HCT116 (cell line): ENCODE results near the gene CXorf65. TPM values are rescaled to one million over a fixed set of nuclear protein-coding genes. Genes with fewer than 3 reads are reported as not detected.

Experiments used
- ATAC-seq: fragments of 200-7000 bp; cut with Tn5 transposase; 2 replicates; pipeline ENCODE4 v1.9.1; 2020; ENCODE audit warnings: mild to moderate bottlenecking, moderate library complexity
- BruUV-seq: library from RNA; stranded (reverse); fragments of 400-500 nt; replicated peaks from 2 replicates; lab custom pipeline; 2021; lab: Mats Ljungman, UMichigan
- CTCF ChIA-PET: fragments of 300-600 bp; sonication (Branson Sonifier 250); formaldehyde crosslinking; loops from one replicate; lab custom pipeline; 2021; ENCODE audit warnings: antibody characterized with exemption; lab: Charles Lee
- POLR2A ChIA-PET: fragments of 300-600, 350-600 bp; sonication (Branson Sonifier 250); formaldehyde crosslinking; loops from one replicate; lab custom pipeline; 2021; ENCODE audit warnings: antibody characterized with exemption; lab: Charles Lee
- RAD21 ChIA-PET, 2 experiments: fragments of 300-600 bp; sonication (Branson Sonifier 250); formaldehyde crosslinking; loops; one replicate each; lab custom pipeline; 2023; ENCODE audit warnings: low total read pairs in 2 of 2; ENCODE audit not compliant: uncharacterized antibody in 2 of 2, unreplicated experiment in 2 of 2, low non-redundant PET in 1 of 2; lab: Charles Lee
- DNase-seq: peaks from one replicate; pipeline ENCODE4 v3.0.0-alpha.2; 2010; ENCODE audit warnings: low read depth, low spot score
- H2AFZ ChIP-seq: fragments of 200-600 bp; shearing (Covaris generic), sonication (generic); 2 replicates; pipeline ENCODE4 v1.6.1; 2017; ENCODE audit warnings: low read depth, mixed run types, mixed read lengths, antibody characterized with exemption, low read length; ENCODE audit not compliant: poor library complexity, severe bottlenecking
- H3K27ac ChIP-seq: 2 replicates; pipeline ENCODE4 v1.5.1; 2012; ENCODE audit warnings: low read depth, low read length
- H3K27me3 ChIP-seq: fragments of 200-600 bp; sonication (generic); 2 replicates; pipeline ENCODE4 v1.6.1; 2016; ENCODE audit warnings: mixed run types, low read length, mixed read lengths; ENCODE audit not compliant: insufficient read depth
- H3K36me3 ChIP-seq, 2 experiments: fragments of 200-500 bp in 1 of 2; fragments of 200-600 bp in 1 of 2; sonication (Bioruptor generic) in 1 of 2; sonication (generic) in 1 of 2; 2 replicates each; pipeline versions ENCODE4 v1.5.1 to v1.6.1; 2014 to 2016; ENCODE audit warnings: low read length in 2 of 2, inconsistent platforms in 1 of 2, mixed read lengths in 1 of 2, mixed run types in 1 of 2; ENCODE audit not compliant: insufficient read depth in 2 of 2, control insufficient read depth in 1 of 2
- H3K4me1 ChIP-seq, 2 experiments: fragments of 200-600 bp in 1 of 2; sonication (generic) in 1 of 2; 2 replicates each; pipeline versions ENCODE4 v1.5.1 to v1.6.1; 2012 to 2017; ENCODE audit warnings: low read length in 2 of 2, inconsistent platforms in 1 of 2, mild to moderate bottlenecking in 1 of 2, mixed read lengths in 1 of 2, mixed run types in 1 of 2, moderate library complexity in 1 of 2; ENCODE audit not compliant: insufficient read depth in 2 of 2, control insufficient read depth in 1 of 2
- H3K4me2 ChIP-seq: fragments of 200-600 bp; sonication (generic); 2 replicates; pipeline ENCODE4 v1.6.1; 2017; ENCODE audit warnings: mixed run types, low read length, mixed read lengths
- H3K4me3 ChIP-seq, 2 experiments: fragments of 200-600 bp in 1 of 2; sonication (generic) in 1 of 2; replicated peaks in 1 of 2; 2 replicates each; pipeline ENCODE4 v1.5.1; 2011 to 2016; ENCODE audit warnings: low read length in 2 of 2, control low read depth in 1 of 2, low read depth in 1 of 2, mild to moderate bottlenecking in 1 of 2, mixed read lengths in 1 of 2, mixed run types in 1 of 2
- H3K79me2 ChIP-seq: fragments of 200-600 bp; sonication (generic); 2 replicates; pipeline ENCODE4 v1.6.1; 2017; ENCODE audit warnings: mild to moderate bottlenecking, mixed run types, low read length, moderate library complexity, mixed read lengths; ENCODE audit not compliant: insufficient read depth
- H3K9ac ChIP-seq: fragments of 200-600 bp; sonication (generic); 2 replicates; pipeline ENCODE4 v1.6.1; 2016; ENCODE audit warnings: low read length, mixed read lengths
- H3K9me2 ChIP-seq: fragments of 200-600 bp; sonication (generic), shearing (Covaris generic); 2 replicates; pipeline ENCODE4 v1.6.1; 2017; ENCODE audit warnings: mixed run types, mild to moderate bottlenecking, moderate library complexity; ENCODE audit not compliant: insufficient read depth
- H3K9me3 ChIP-seq, 2 experiments: fragments of 200-500 bp in 1 of 2; fragments of 200-600 bp in 1 of 2; sonication (Bioruptor generic) in 1 of 2; sonication (generic) in 1 of 2; 2 replicates each; pipeline ENCODE4 v1.6.1; 2014 to 2017; ENCODE audit warnings: low read length in 2 of 2, mixed read lengths in 2 of 2, inconsistent platforms in 1 of 2, low read depth in 1 of 2, mild to moderate bottlenecking in 1 of 2, mixed run types in 1 of 2, moderate library complexity in 1 of 2; ENCODE audit not compliant: control insufficient read depth in 1 of 2, insufficient read depth in 1 of 2
- H4K20me1 ChIP-seq: fragments of 200-600 bp; sonication (generic), shearing (Covaris generic); 2 replicates; pipeline ENCODE4 v1.6.1; 2017; ENCODE audit warnings: mixed run types, mild to moderate bottlenecking, moderate library complexity; ENCODE audit not compliant: insufficient read depth
- CEBPB ChIP-seq: IDR thresholded peaks from 2 replicates; pipeline ENCODE4 v1.6.1; 2012; ENCODE audit warnings: low read depth
- CTCF ChIP-seq, 3 experiments: fragments of 200-600 bp in 1 of 3; sonication (generic) in 1 of 3; IDR thresholded peaks in 2 of 3; conservative IDR thresholded peaks in 1 of 3; 2 replicates each; pipeline ENCODE4 v1.5.1; 2012 to 2017; ENCODE audit warnings: low read depth in 2 of 3, low read length in 2 of 3, antibody characterized with exemption in 1 of 3, borderline replicate concordance in 1 of 3, control low read depth in 1 of 3, mild to moderate bottlenecking in 1 of 3, mixed read lengths in 1 of 3, mixed run types in 1 of 3, moderate library complexity in 1 of 3; ENCODE audit not compliant: insufficient read depth in 1 of 3
- FOSL1 ChIP-seq: IDR thresholded peaks from 2 replicates; pipeline ENCODE4 v1.6.1; 2012; ENCODE audit warnings: low read depth
- JUND ChIP-seq: IDR thresholded peaks from 2 replicates; pipeline ENCODE4 v1.6.1; 2012
- REST ChIP-seq: IDR thresholded peaks from 2 replicates; pipeline ENCODE4 v1.6.1; 2012; ENCODE audit warnings: low read depth
- SRF ChIP-seq: IDR thresholded peaks from 2 replicates; pipeline ENCODE4 v1.6.1; 2012; ENCODE audit warnings: low read depth
- intact Hi-C: fragments of 100-400 bp; cut with micrococcal nuclease; formaldehyde crosslinking; loops from 2 replicates; pipeline ENCODE4 v1.10.0; 2022
- total RNA-seq: library from RNA; stranded (reverse); gene quantifications from one replicate; pipeline ENCODE4 v1.2.1, GENCODE V29; 2021; ENCODE audit not compliant: unreplicated experiment

CXorf65 gene
- total RNA-seq, 1 experiment from 2014 or later = not detected

GRCh38 chrX:71154641-71155040 is 48.1 kb upstream of the CXorf65 start:
- no peak overlapping the region for H3K4me3 ChIP-seq
- DNase-seq (no peak), ATAC-seq (no peak)
- H3K27me3 ChIP-seq = no peaks in the 10 kb centered on the region
- H3K79me2 ChIP-seq = no peaks in the 10 kb centered on the region
- ChIA-PET POLR2A (no interaction called here), CTCF (no interaction called here), RAD21 (no interaction called here)
- H2AFZ ChIP-seq = no peak overlapping the region
- no peaks in the 10 kb centered on the region for H3K4me1 ChIP-seq
- no peaks in the 10 kb centered on the region for H3K9me2 ChIP-seq
- no peaks in the 10 kb centered on the region for H4K20me1 ChIP-seq
- no peaks in the 10 kb centered on the region for H3K36me3 ChIP-seq
- TF ChIP-seq REST (no peak), CTCF (IDR thresholded peaks at IDR 0.05 in 2 of 3, conservative IDR thresholded peaks at IDR 0.05 in 1 of 3; ENCODE audit: borderline replicate concordance in 1 of 3, insufficient read depth in 1 of 3, low read depth in 2 of 3, low read length in 2 of 3) (no peak), CEBPB (no peak), JUND (no peak), FOSL1 (no peak), SRF (no peak)
- no peak overlapping the region for H3K27ac ChIP-seq
- no peaks in the 10 kb centered on the region for H3K9me3 ChIP-seq
- intact Hi-C loops = no loop called here
- no peak overlapping the region for H3K9ac ChIP-seq
- H3K4me2 ChIP-seq = no peak overlapping the region
- no TSS peak for BruUV-seq
